MM.1S (cell line): Measurements from ENCODE around the gene RAB44.

Source experiments
- CTCF ChIP-seq: fragments of 300-600 bp; sonication (generic); IDR thresholded peaks from 2 replicates; pipeline ENCODE4 v1.5.1; 2016; ENCODE audit warnings: antibody characterized with exemption, low read length, mixed read lengths
- EZH2 ChIP-seq: fragments of 300-600 bp; sonication (generic); optimal IDR thresholded peaks from 2 replicates; pipeline ENCODE3; 2017; ENCODE audit warnings: low read depth, mild to moderate bottlenecking, antibody characterized with exemption, low read length, mixed read lengths
- EZH2phosphoT487 ChIP-seq: fragments of 300-600 bp; sonication (generic); IDR thresholded peaks from 2 replicates; pipeline ENCODE4 v1.6.1; 2018; ENCODE audit warnings: antibody characterized with exemption, low read length

- no peak for TF ChIP-seq EZH2
- TF ChIP-seq CTCF, result no peak
- TF ChIP-seq EZH2phosphoT487, result no peak
Measured at GRCh38 chr6:36697481-36697903, at the start of gene RAB44.
